Hepatic stellate cell (primary cell): ENCODE results near the gene CTTNBP2.

ENCODE experiments used
- DNase-seq: peaks from one replicate; pipeline ENCODE4 v3.0.0; 2011; ENCODE audit warnings: low spot score

Gene CTTNBP2

GRCh38 chr7:117818232-117818631 is 55.0 kb downstream of the CTTNBP2 start:
- DNase-seq, result no peak

- no peak for DNase-seq
These were observed 56.5 kb downstream of the CTTNBP2 start for GRCh38 chr7:117816727-117817126.

- no peak for DNase-seq
These were observed 61.5 kb downstream of the CTTNBP2 start for GRCh38 chr7:117811696-117812095.

GRCh38 chr7:117810642-117811512 is 62.4 kb downstream of the CTTNBP2 start:
- peak; percentile 50 for DNase-seq

GRCh38 chr7:117809958-117810357 is 63.3 kb downstream of the CTTNBP2 start:
- no peak for DNase-seq

GRCh38 chr7:117808910-117809705 is 64.1 kb downstream of the CTTNBP2 start:
- DNase-seq, result no peak

GRCh38 chr7:117808341-117808757 is 64.9 kb downstream of the CTTNBP2 start:
- no peak for DNase-seq

- DNase-seq, result no peak
These were observed 65.6 kb downstream of the CTTNBP2 start for GRCh38 chr7:117807676-117808075.

- DNase-seq, result no peak
These were observed 67.2 kb downstream of the CTTNBP2 start for GRCh38 chr7:117806011-117806410.

GRCh38 chr7:117805241-117805640 is 68.0 kb downstream of the CTTNBP2 start:
- no peak for DNase-seq

GRCh38 chr7:117803476-117803875 is 69.8 kb downstream of the CTTNBP2 start:
- no peak for DNase-seq

- DNase-seq, result no peak
These were observed 70.6 kb downstream of the CTTNBP2 start for GRCh38 chr7:117802660-117803059.

- DNase-seq, result no peak
These were observed 72.4 kb downstream of the CTTNBP2 start for GRCh38 chr7:117800841-117801240.

- DNase-seq, result no peak
These were observed 72.8 kb downstream of the CTTNBP2 start for GRCh38 chr7:117800406-117800805.

GRCh38 chr7:117796889-117797288 is 76.4 kb downstream of the CTTNBP2 start:
- no peak for DNase-seq

GRCh38 chr7:117793976-117794375 is 79.3 kb downstream of the CTTNBP2 start:
- no peak for DNase-seq

- DNase-seq, result no peak
These were observed 79.7 kb downstream of the CTTNBP2 start for GRCh38 chr7:117793521-117793920.

GRCh38 chr7:117791877-117792780 is 81.1 kb downstream of the CTTNBP2 start:
- DNase-seq, result no peak

- DNase-seq, result no peak
These were observed 82.5 kb downstream of the CTTNBP2 start for GRCh38 chr7:117790731-117791130.

GRCh38 chr7:117790251-117790650 is 83.0 kb downstream of the CTTNBP2 start:
- no peak for DNase-seq

GRCh38 chr7:117785431-117785830 is 87.8 kb downstream of the CTTNBP2 start:
- no peak for DNase-seq

GRCh38 chr7:117784315-117784714 is 88.9 kb downstream of the CTTNBP2 start:
- DNase-seq, result no peak
